Lung (tissue), 12 donors: ENCODE data around the gene MX1. TPM values are rescaled to one million over a fixed set of nuclear protein-coding genes. Genes with fewer than 3 reads are reported as not detected.
A peak's percentile ranks its signal among the peaks of the same experiment; 100 is the strongest.

Experiments used
- ATAC-seq: fragments of 200-7000 bp; cut with Tn5 transposase; one replicate; pipeline ENCODE4 v1.9.1; 2020; ENCODE audit warnings: moderate number of reproducible peaks; ENCODE audit not compliant: insufficient read depth, low FRiP score
- DNase-seq, 3 donors: peaks; one replicate each; pipeline ENCODE4 v3.0.0-alpha.2; 2013 to 2017
- H3K27ac ChIP-seq, 2 donors: one replicate each; pipeline ENCODE4 v1.5.1; 2013; ENCODE audit warnings: mild to moderate bottlenecking in 2 of 2, moderate library complexity in 2 of 2, control low read depth in 1 of 2, inconsistent platforms in 1 of 2, low read depth in 1 of 2, low read length in 1 of 2
- H3K27me3 ChIP-seq, 3 donors: one replicate each; pipeline ENCODE4 v1.5.1; 2013; ENCODE audit warnings: low read length in 2 of 3; ENCODE audit not compliant: control insufficient read depth in 3 of 3, insufficient read depth in 3 of 3
- H3K36me3 ChIP-seq, 4 donors: one replicate each; pipeline ENCODE4 v1.5.1; 2013; ENCODE audit warnings: low read length in 4 of 4, mild to moderate bottlenecking in 1 of 4, moderate library complexity in 1 of 4; ENCODE audit not compliant: control insufficient read depth in 4 of 4, insufficient read depth in 4 of 4
- H3K4me1 ChIP-seq, 5 donors: one replicate each; pipeline ENCODE4 v1.5.1; 2013; ENCODE audit warnings: low read length in 5 of 5, mild to moderate bottlenecking in 2 of 5, moderate library complexity in 1 of 5; ENCODE audit not compliant: control insufficient read depth in 5 of 5, insufficient read depth in 5 of 5
- H3K4me3 ChIP-seq: one replicate; pipeline ENCODE4 v1.5.1; 2013; ENCODE audit warnings: mild to moderate bottlenecking, control low read depth, moderate library complexity
- H3K9ac ChIP-seq, 2 donors: one replicate each; pipeline ENCODE4 v1.5.1; 2013; ENCODE audit warnings: low read length in 2 of 2, control low read depth in 1 of 2; ENCODE audit not compliant: insufficient read depth in 1 of 2
- H3K9me3 ChIP-seq, 4 donors: one replicate each; pipeline ENCODE4 v1.5.1; 2013; ENCODE audit warnings: low read length in 3 of 4, mild to moderate bottlenecking in 1 of 4, moderate library complexity in 1 of 4; ENCODE audit not compliant: control insufficient read depth in 4 of 4, insufficient read depth in 3 of 4
- WGBS, 2 donors: extraction: QIAGEN DNeasy Blood & Tissue Kit; methylation state at CpG; one replicate each; pipeline ENCODE4 v1.1.7; 2013; 5-methylcytosine and 5-hydroxymethylcytosine counted together
- polyA plus RNA-seq, 2 donors: library from polyadenylated mRNA; stranded (reverse); fragments of 200-250 nt; gene quantifications; one replicate each; pipeline ENCODE4 v1.2.1, GENCODE V29; 2013
- total RNA-seq, 2 donors: library from RNA; depleted of rRNA in 1 of 2; stranded (reverse); fragments of >200 nt in 1 of 2; gene quantifications; one replicate each; pipeline ENCODE4 v1.2.1, GENCODE V29; 2014 to 2021
- TF ChIP-seq, protein P1 (sequence below): IDR thresholded peaks from 2 replicates; pipeline ENCODE4 v1.5.1; 2012; ENCODE audit warnings: mild to moderate bottlenecking; ENCODE audit errors: control extremely low read depth, extremely low read depth
- donor health status: control.
- donor health status: control.
- donor health status: Bipolar disorder and iron deficiency.
- donor health status: healthy.
- donor health status: DM: yes; HTN: yes; CAD: no.

MX1 gene
- total and polyA plus RNA-seq, 4 donors = 18.9 to 43.5 (median 31.3) TPM

GRCh38 chr21:41428847-41429246 lies 2.8 kb downstream of the MX1 start:
- peaks cover 0 to 15% (median 13%) of the 10 kb centered on the region in 3 donors for H3K27me3 ChIP-seq
- TF ChIP-seq, protein P1, sequence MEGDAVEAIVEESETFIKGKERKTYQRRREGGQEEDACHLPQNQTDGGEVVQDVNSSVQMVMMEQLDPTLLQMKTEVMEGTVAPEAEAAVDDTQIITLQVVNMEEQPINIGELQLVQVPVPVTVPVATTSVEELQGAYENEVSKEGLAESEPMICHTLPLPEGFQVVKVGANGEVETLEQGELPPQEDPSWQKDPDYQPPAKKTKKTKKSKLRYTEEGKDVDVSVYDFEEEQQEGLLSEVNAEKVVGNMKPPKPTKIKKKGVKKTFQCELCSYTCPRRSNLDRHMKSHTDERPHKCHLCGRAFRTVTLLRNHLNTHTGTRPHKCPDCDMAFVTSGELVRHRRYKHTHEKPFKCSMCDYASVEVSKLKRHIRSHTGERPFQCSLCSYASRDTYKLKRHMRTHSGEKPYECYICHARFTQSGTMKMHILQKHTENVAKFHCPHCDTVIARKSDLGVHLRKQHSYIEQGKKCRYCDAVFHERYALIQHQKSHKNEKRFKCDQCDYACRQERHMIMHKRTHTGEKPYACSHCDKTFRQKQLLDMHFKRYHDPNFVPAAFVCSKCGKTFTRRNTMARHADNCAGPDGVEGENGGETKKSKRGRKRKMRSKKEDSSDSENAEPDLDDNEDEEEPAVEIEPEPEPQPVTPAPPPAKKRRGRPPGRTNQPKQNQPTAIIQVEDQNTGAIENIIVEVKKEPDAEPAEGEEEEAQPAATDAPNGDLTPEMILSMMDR = no peak
- H3K9me3 ChIP-seq = no peaks in the 10 kb centered on the region
- WGBS, 2 donors = 94 to 99% methylated on average over 6 of the region's 6 CpGs
- peaks cover 0 to 10% (median 3%) of the 10 kb centered on the region in 5 donors for H3K4me1 ChIP-seq
- no peak overlapping the region for H3K4me3 ChIP-seq
- DNase-seq = no peak
- H3K9ac ChIP-seq = no peak overlapping the region
- peaks cover 0 to 28% (median 2%) of the 10 kb centered on the region in 4 donors for H3K36me3 ChIP-seq
- peak overlapping the region in 1 of 2 donors; percentile 47 for H3K27ac ChIP-seq
- ATAC-seq = no peak

DNA sequence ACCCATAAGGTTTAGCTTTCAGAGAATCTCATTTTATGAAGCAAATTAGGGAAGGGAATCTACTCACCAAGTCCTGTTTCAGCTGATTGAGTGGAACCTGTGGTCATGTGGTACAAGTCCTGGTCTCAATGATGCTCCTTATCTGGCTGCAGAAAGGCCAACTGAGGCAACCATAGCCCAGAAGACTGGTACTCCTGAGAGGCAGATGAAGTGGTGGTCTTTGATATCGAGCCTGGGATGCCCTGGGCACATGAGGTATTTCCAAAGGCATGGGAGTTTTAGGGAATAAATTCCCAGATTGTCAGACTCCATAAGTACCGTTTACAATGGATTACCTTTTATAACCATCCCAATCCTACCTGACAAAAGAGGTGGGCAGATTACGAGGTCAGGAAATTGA lies 3.3 kb downstream of the MX1 start:
- TF ChIP-seq, protein P1 = no peak
- H3K27ac ChIP-seq = no peak overlapping the region
- no peaks in the 10 kb centered on the region for H3K9me3 ChIP-seq
- H3K4me1 ChIP-seq = peaks cover 0 to 10% (median 3%) of the 10 kb centered on the region in 5 donors
- H3K36me3 ChIP-seq = peaks cover 0 to 28% (median 2%) of the 10 kb centered on the region in 4 donors
- no peak overlapping the region for H3K9ac ChIP-seq
- H3K27me3 ChIP-seq = peaks cover 0 to 15% (median 13%) of the 10 kb centered on the region in 3 donors
- DNase-seq = no peak
- no peak overlapping the region for H3K4me3 ChIP-seq
- 95 to 96% methylated on average over 3 of the region's 3 CpGs for WGBS, 2 donors
- ATAC-seq = no peak

DNA sequence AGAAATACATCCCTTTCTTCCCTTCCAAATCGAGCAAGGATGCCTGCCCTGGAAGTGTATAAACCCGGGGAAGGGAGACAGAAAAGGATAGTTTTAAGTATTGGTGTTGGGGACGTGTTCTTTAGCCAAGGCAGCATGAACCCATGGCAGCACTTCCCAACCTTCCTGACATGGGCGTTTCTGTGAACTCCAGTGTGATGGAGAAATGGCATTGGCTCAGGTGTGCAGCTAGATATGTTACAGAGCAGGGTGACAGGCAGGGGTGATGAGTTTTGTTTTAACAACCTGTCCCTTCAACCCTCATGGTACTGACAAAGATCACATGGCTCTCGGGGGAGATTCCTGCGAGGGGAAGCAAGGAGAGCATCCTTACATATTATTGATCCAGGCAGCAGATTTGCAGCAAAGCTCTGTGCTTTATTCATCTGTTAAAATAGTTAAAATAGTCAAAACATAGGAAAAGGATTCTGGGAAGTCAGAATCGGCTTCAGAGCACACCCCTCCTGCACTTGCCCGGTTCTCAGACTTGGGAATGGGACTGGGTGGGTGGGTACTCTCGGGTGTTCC lies 4.0 kb downstream of the MX1 start:
- TF ChIP-seq, protein P1 = no peak
- WGBS, 2 donors = 86 to 92% methylated on average over 9 of the region's 9 CpGs
- peaks cover 0 to 15% (median 13%) of the 10 kb centered on the region in 3 donors for H3K27me3 ChIP-seq
- no peak overlapping the region for H3K27ac ChIP-seq
- H3K9me3 ChIP-seq = peaks cover 0 to 3% (median 0%) of the 10 kb centered on the region in 4 donors
- no peak for ATAC-seq
- no peak for DNase-seq
- no peak overlapping the region for H3K9ac ChIP-seq
- H3K4me3 ChIP-seq = no peak overlapping the region
- H3K36me3 ChIP-seq = peaks cover 0 to 28% (median 2%) of the 10 kb centered on the region in 4 donors
- H3K4me1 ChIP-seq = peaks cover 0 to 10% (median 3%) of the 10 kb centered on the region in 5 donors
